Ectodermal cell (in vitro differentiated cells): ENCODE measurements around the gene MTERF2.
A peak's percentile ranks its signal among the peaks of the same experiment; 100 is the strongest.

Experiments used
- H3K27ac ChIP-seq: 2 replicates; pipeline ENCODE4 v1.7.0; 2013; ENCODE audit warnings: mild to moderate bottlenecking, low read depth, low read length; ENCODE audit not compliant: insufficient read depth, poor library complexity, severe bottlenecking
- H3K27me3 ChIP-seq: 2 replicates; pipeline ENCODE4 v1.7.0; 2013; ENCODE audit warnings: mild to moderate bottlenecking, low read length; ENCODE audit not compliant: insufficient read depth, control insufficient read depth, poor library complexity, severe bottlenecking
- H3K36me3 ChIP-seq: one replicate; pipeline ENCODE4 v1.7.0; 2013; ENCODE audit warnings: low read length; ENCODE audit not compliant: control insufficient read depth, insufficient read depth
- H3K4me1 ChIP-seq: one replicate; pipeline ENCODE4 v1.7.0; 2013; ENCODE audit warnings: low read length; ENCODE audit not compliant: control insufficient read depth, insufficient read depth
- H3K4me3 ChIP-seq: 2 replicates; pipeline ENCODE4 v1.7.0; 2013; ENCODE audit warnings: low read depth, low read length, control low read depth; ENCODE audit not compliant: insufficient read depth
- H3K9me3 ChIP-seq: 2 replicates; pipeline ENCODE4 v1.7.0; 2013; ENCODE audit warnings: mild to moderate bottlenecking, low read length, moderate library complexity; ENCODE audit not compliant: control insufficient read depth
- WGBS, 2 experiments: methylation state at CpG; one replicate each; pipeline ENCODE4 v1.1.7; 2013; ENCODE audit warnings: missing lambda C conversion rate in 2 of 2; 5-methylcytosine and 5-hydroxymethylcytosine counted together

Gene MTERF2

DNA sequence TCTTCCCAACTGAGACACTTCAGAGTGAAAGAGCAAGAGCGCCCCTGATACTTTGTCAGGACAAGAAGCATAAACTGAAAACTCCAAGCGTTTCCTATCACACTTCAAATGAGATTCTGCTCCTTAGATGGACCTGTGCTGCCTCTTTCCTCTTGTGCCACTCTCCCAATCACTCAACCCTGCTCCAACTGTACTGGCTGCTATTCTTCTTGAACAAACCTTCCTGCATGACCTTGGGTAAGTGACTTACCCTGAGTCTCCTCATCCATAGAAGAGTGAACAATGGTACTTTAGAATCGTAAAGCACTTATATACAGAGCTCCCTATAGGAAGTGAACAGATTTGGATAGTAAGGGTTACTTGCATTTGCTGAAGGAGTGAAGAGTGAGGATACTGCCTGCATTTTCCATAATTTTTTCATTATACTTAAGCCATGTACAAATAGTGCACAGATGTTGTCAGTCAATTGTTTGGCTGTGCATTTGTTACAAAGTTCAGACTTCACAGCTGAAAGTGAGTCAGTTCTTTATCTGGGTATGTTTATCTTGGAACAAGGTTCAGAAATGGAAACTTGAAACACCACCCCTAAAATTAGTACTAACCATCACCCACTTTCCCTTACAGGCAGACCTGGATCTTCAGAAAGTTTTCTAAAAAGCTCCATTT is 10.8 kb downstream of the MTERF2 start:
- WGBS, 2 experiments = 93 to 95% methylated on average over 3 of the region's 3 CpGs
- Histone ChIP-seq H3K27me3 (no peaks in the 10 kb centered on the region), H3K27ac (no peak overlapping the region), H3K9me3 (no peaks in the 10 kb centered on the region), H3K36me3 (no peaks in the 10 kb centered on the region), H3K4me3 (no peak overlapping the region), H3K4me1 (no peaks in the 10 kb centered on the region)

DNA sequence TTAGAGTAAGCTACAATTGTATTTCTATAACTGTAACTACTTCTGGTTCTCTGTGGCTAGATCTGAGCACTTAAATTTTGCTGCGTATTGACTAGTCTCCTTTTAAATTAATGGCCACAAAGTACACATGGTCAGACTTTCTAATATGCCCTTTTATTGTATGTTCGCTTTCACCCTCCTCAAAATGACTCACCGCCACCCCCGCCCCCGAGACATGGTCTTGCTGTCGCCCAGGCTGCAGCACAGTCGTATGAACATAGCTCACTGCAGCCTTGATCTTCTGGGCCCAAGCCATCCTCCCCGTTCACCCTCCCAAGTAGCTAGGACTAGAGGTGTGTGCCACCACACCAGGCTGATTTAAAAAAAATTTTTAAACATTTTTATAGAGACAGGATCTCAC is 11.8 kb downstream of the MTERF2 start:
- Histone ChIP-seq H3K4me3 (no peak overlapping the region), H3K4me1 (no peaks in the 10 kb centered on the region), H3K9me3 (no peaks in the 10 kb centered on the region), H3K36me3 (no peaks in the 10 kb centered on the region), H3K27ac (no peak overlapping the region), H3K27me3 (no peaks in the 10 kb centered on the region)
- 91 to 94% methylated on average over 8 of the region's 8 CpGs for WGBS, 2 experiments

GRCh38 chr12:106974511-106974910 is 12.4 kb downstream of the MTERF2 start:
- Histone ChIP-seq H3K27me3 (no peaks in the 10 kb centered on the region), H3K4me1 (no peaks in the 10 kb centered on the region), H3K9me3 (no peaks in the 10 kb centered on the region), H3K27ac (no peak overlapping the region), H3K4me3 (no peak overlapping the region), H3K36me3 (no peaks in the 10 kb centered on the region)
- WGBS, 2 experiments = 97% methylated on average over 3 of the region's 3 CpGs

DNA sequence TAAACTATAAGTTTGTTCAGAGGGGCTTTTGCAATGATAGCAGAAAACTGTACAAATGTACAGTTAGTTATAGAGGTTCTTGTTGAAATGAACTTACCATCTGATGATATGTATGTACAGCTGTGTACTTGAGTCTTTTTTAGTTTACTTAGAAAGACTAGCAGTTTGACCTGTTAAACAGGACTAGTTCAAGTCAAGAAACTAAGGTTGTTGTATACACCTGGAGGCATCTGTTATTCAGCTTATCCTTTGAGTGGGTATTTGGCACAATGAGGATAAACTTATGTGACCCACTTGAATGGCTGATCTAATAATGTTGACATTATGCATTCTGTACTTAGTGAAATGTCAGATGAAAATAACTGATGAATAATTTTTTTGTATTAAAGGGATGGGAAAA is 13.4 kb downstream of the MTERF2 start:
- Histone ChIP-seq H3K27me3 (no peaks in the 10 kb centered on the region), H3K4me3 (no peak overlapping the region), H3K36me3 (no peaks in the 10 kb centered on the region), H3K4me1 (no peaks in the 10 kb centered on the region), H3K27ac (no peak overlapping the region), H3K9me3 (no peaks in the 10 kb centered on the region)

GRCh38 chr12:106971065-106971464 is 15.9 kb downstream of the MTERF2 start:
- Histone ChIP-seq H3K4me3 (no peak overlapping the region), H3K4me1 (no peaks in the 10 kb centered on the region), H3K9me3 (no peaks in the 10 kb centered on the region), H3K27me3 (no peaks in the 10 kb centered on the region), H3K36me3 (peaks cover 11% of the 10 kb centered on the region), H3K27ac (no peak overlapping the region)
- 92 to 98% methylated on average over 2 of the region's 2 CpGs for WGBS, 2 experiments

DNA sequence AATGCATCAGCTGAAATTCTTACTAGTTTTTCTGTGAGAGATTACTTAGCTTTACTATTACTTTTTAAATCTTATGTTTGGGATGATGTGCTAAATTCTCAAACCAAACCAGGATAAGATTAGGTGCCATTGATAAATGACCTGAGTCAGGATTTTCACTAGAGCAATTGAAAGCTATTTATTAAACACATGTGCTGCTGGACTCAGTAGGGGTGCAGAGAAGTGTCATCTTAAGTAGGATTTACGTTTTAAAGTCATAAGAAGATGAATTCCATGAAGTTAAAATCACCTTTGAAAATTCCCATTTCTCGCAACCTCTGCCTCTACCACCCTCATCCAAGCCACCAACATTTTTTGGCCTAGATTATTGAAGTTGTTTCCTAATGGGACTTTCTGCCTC is 22.4 kb downstream of the MTERF2 start:
- no peaks in the 10 kb centered on the region for H3K27me3 ChIP-seq
- no peaks in the 10 kb centered on the region for H3K9me3 ChIP-seq
- no peak overlapping the region for H3K4me3 ChIP-seq
- peaks cover 11% of the 10 kb centered on the region for H3K36me3 ChIP-seq
- H3K4me1 ChIP-seq = no peaks in the 10 kb centered on the region
- 89 to 98% methylated on average over 2 of the region's 2 CpGs for WGBS, 2 experiments
- no peak overlapping the region for H3K27ac ChIP-seq

DNA sequence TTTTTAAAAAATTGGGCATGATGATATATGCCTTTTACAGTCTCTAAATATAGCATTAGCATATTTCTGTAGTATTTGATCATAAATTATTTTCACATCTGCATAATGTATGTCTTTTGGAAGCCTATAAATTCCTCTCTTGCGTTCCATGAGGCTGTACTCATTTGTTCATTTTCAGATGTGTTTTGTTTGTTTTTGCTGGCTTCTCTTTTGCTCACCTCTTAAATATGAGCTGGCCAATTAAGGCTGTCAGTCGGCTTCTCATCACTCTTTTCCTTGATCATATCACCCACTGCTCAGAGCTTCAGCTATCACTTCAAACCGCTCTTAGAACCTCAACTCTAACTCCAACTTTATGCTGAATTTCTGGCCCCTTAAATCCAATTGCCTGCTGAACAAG is 24.7 kb downstream of the MTERF2 start:
- Histone ChIP-seq H3K9me3 (no peaks in the 10 kb centered on the region), H3K4me3 (no peak overlapping the region), H3K27ac (no peak overlapping the region), H3K27me3 (no peaks in the 10 kb centered on the region), H3K4me1 (peaks cover 3% of the 10 kb centered on the region), H3K36me3 (peaks cover 2% of the 10 kb centered on the region)
- WGBS, 2 experiments = 93 to 97% methylated on average over 3 of the region's 3 CpGs

DNA sequence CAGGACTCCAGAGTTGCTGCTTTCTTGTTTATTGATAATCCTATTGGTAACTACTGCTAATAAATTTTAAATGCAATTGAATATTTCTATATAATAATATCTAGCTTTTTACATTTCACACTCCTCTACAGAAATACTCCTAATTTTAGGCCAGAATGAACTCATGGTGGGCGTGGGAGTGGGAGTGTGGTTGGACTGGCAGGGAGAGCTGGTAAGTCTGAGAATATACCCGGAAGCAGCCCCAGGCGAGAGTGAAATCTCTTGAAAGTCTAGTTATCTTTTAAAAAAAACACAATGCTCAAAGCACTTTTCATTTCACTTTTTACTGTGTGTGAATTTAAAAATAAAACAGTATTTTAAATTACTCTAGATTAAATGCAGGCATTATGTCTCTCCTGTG is 26.5 kb downstream of the MTERF2 start:
- Histone ChIP-seq H3K9me3 (no peaks in the 10 kb centered on the region), H3K4me1 (peaks cover 3% of the 10 kb centered on the region), H3K36me3 (no peaks in the 10 kb centered on the region), H3K4me3 (no peak overlapping the region), H3K27me3 (no peaks in the 10 kb centered on the region), H3K27ac (no peak overlapping the region)
- WGBS, 2 experiments = 100% methylated on average over 2 to 3 of the region's 3 CpGs

DNA sequence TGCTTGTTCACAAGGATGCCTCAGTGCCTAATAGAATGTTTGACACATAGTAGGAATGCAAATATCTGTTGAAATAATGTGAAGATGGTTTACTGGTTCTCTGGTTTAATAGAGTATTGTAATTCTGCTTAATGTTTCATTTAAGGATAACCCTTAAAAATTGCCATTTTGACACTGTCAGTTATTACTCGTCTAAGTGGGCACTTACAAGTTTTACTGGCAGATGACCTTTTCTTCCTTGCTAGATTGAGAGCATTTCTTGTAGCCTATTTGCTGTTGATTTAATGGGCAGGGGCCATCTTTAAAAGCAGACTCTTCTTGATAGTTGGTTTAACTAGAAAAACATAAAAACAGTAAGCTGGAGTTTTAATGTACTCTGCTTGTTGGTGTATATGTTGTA is 29.4 kb downstream of the MTERF2 start:
- Histone ChIP-seq H3K36me3 (no peaks in the 10 kb centered on the region), H3K9me3 (no peaks in the 10 kb centered on the region), H3K27ac (no peak overlapping the region), H3K27me3 (no peaks in the 10 kb centered on the region), H3K4me3 (peak overlapping the region; percentile 78), H3K4me1 (peaks cover 3% of the 10 kb centered on the region)
- 86 to 94% methylated on average over 1 of the region's 1 CpG for WGBS, 2 experiments

- Histone ChIP-seq H3K4me3 (peak overlapping the region; percentile 78), H3K27ac (peak overlapping the region; percentile 94), H3K27me3 (no peaks in the 10 kb centered on the region), H3K36me3 (no peaks in the 10 kb centered on the region), H3K9me3 (no peaks in the 10 kb centered on the region), H3K4me1 (peaks cover 3% of the 10 kb centered on the region)
- 0% methylated on average over 34 of the region's 34 CpGs for WGBS, 2 experiments
Measured at GRCh38 chr12:106956048-106956578, 30.8 kb downstream of the MTERF2 start.
